ENCODE measurements around the gene CASKIN2.
"Not testable (repeated sequence)": the region's sequence is repeated elsewhere in the genome, so short reads cannot be mapped to it uniquely, and the experiment has no call there.

Gene CASKIN2

GRCh38 chr17:75544250-75544649, 28.9 kb upstream of the CASKIN2 start:
- no peak for DNase-seq

- no peak for DNase-seq
Measured at GRCh38 chr17:75542728-75543336, 27.5 kb upstream of the CASKIN2 start.

GRCh38 chr17:75542229-75542628, 26.9 kb upstream of the CASKIN2 start:
- DNase-seq = no peak

GRCh38 chr17:75540923-75541503, 25.7 kb upstream of the CASKIN2 start:
- no peak for DNase-seq

- DNase-seq = no peak
Measured at GRCh38 chr17:75539967-75540729, 24.8 kb upstream of the CASKIN2 start.

GRCh38 chr17:75536366-75536765, 21.0 kb upstream of the CASKIN2 start:
- no peak for DNase-seq

- no peak for DNase-seq
Measured at GRCh38 chr17:75535871-75536270, 20.5 kb upstream of the CASKIN2 start.

- peak; percentile 28 to 45 for DNase-seq
Measured at GRCh38 chr17:75535119-75535537, 19.8 kb upstream of the CASKIN2 start.

- DNase-seq = no peak
Measured at GRCh38 chr17:75531721-75532072, 16.4 kb upstream of the CASKIN2 start.

- no peak for DNase-seq
Measured at GRCh38 chr17:75530837-75531720, 15.7 kb upstream of the CASKIN2 start.

- DNase-seq = no peak
Measured at GRCh38 chr17:75526555-75527270, 11.4 kb upstream of the CASKIN2 start.

- no peak for DNase-seq
Measured at GRCh38 chr17:75525806-75526554, 10.6 kb upstream of the CASKIN2 start.

GRCh38 chr17:75524970-75525805, 9.9 kb upstream of the CASKIN2 start, which contains the start of gene LLGL2:
TSS of gene LLGL2 (plus strand) at chr17:75525697. CDS start at chr17:75543427, 17,730 bp downstream.
- DNase-seq = peak; percentile 71 to 77

- no peak for DNase-seq
Measured at GRCh38 chr17:75524269-75524969, 9.1 kb upstream of the CASKIN2 start.

- DNase-seq = no peak
Measured at GRCh38 chr17:75523647-75524046, 8.3 kb upstream of the CASKIN2 start.

- DNase-seq = no peak
Measured at GRCh38 chr17:75521951-75522727, 6.8 kb upstream of the CASKIN2 start.

GRCh38 chr17:75521290-75521689, 6.0 kb upstream of the CASKIN2 start:
- no peak for DNase-seq

- not testable (repeated sequence) for DNase-seq
Measured at GRCh38 chr17:75520413-75520812, 5.1 kb upstream of the CASKIN2 start.

GRCh38 chr17:75518983-75519537, 3.7 kb upstream of the CASKIN2 start:
- no peak for DNase-seq
